ENCODE measurements around the gene DDR1.
"Not testable (repeated sequence)": the region's sequence is repeated elsewhere in the genome, so short reads cannot be mapped to it uniquely, and the experiment has no call there.

The DDR1 gene

GRCh38 chr6:30854285-30855040 is 29.9 kb upstream of the DDR1 start:
- DNase-seq (ENCODE audit: low read depth): no peak

GRCh38 chr6:30855429-30856075 is 28.8 kb upstream of the DDR1 start:
- no peak for DNase-seq (ENCODE audit: low read depth)

- DNase-seq (ENCODE audit: low read depth): no peak
Measured at GRCh38 chr6:30857112-30857511, 27.2 kb upstream of the DDR1 start.

- DNase-seq (ENCODE audit: low read depth): no peak
Measured at GRCh38 chr6:30857549-30857948, 26.8 kb upstream of the DDR1 start.

- DNase-seq (ENCODE audit: low read depth): not testable (repeated sequence)
Measured at GRCh38 chr6:30859726-30860125, 24.6 kb upstream of the DDR1 start.

- no peak for DNase-seq (ENCODE audit: low read depth)
Measured at GRCh38 chr6:30861257-30862048, 22.9 kb upstream of the DDR1 start.

GRCh38 chr6:30862156-30862875 is 22.0 kb upstream of the DDR1 start:
- no peak for DNase-seq (ENCODE audit: low read depth)

- DNase-seq (ENCODE audit: low read depth): no peak
Measured at GRCh38 chr6:30864325-30864724, 20.0 kb upstream of the DDR1 start.

GRCh38 chr6:30869241-30869749 is 15.0 kb upstream of the DDR1 start:
- DNase-seq (ENCODE audit: low read depth): not testable (repeated sequence)

GRCh38 chr6:30870546-30870945 is 13.8 kb upstream of the DDR1 start:
- no peak for DNase-seq (ENCODE audit: low read depth)

GRCh38 chr6:30871592-30872183 is 12.6 kb upstream of the DDR1 start:
- DNase-seq (ENCODE audit: low read depth): no peak

- DNase-seq (ENCODE audit: low read depth): no peak
Measured at GRCh38 chr6:30873137-30873640, 11.1 kb upstream of the DDR1 start.

GRCh38 chr6:30873795-30874194 is 10.5 kb upstream of the DDR1 start:
- DNase-seq (ENCODE audit: low read depth): not testable (repeated sequence)

GRCh38 chr6:30875244-30876038 is 8.9 kb upstream of the DDR1 start:
- DNase-seq (ENCODE audit: low read depth): no peak

GRCh38 chr6:30876039-30876730 is 8.1 kb upstream of the DDR1 start:
- no peak for DNase-seq (ENCODE audit: low read depth)

- DNase-seq (ENCODE audit: low read depth): peak; percentile 69
Measured at GRCh38 chr6:30877419-30878262, 6.7 kb upstream of the DDR1 start.

- no peak for DNase-seq (ENCODE audit: low read depth)
Measured at GRCh38 chr6:30879684-30880427, 4.5 kb upstream of the DDR1 start.

GRCh38 chr6:30880698-30881252 is 3.5 kb upstream of the DDR1 start:
- DNase-seq (ENCODE audit: low read depth): no peak

Data from activated T-cell treated with anti-CD3 and anti-CD28 coated beads for 1 hour (primary cell).